Measurements from ENCODE around the gene SETD4. TPM values are rescaled to one million over a fixed set of nuclear protein-coding genes. Genes with fewer than 3 reads are reported as not detected.

Gene SETD4
- total RNA-seq, 2 experiments from 2014 or later = 15.0 to 15.9 TPM

DNA sequence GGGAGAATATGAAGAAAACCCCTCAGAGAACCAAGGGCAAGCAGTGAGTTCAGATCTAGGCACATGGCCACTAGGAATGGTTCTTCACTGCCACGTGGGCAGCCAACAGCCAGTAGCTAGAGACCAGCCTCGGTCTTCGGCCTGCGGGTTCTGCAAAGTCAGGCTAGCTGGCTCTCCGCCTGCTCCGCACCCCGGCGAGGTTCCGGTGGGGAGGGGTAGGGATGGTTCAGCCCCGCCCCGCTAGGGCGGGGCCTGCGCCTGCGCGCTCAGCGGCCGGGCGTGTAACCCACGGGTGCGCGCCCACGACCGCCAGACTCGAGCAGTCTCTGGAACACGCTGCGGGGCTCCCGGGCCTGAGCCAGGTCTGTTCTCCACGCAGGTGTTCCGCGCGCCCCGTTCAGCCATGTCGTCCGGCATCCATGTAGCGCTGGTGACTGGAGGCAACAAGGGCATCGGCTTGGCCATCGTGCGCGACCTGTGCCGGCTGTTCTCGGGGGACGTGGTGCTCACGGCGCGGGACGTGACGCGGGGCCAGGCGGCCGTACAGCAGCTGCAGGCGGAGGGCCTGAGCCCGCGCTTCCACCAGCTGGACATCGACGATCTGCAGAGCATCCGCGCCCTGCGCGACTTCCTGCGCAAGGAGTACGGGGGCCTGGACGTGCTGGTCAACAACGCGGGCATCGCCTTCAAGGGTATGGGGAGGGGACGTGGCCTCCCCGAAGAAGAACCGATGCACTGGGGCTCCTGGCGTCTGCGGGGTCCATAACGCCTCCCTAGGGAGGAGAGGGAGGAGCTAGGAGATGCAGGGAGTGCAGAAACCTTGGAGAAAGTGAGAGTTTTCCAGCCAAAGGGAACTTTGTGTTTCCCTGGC is 9.6 kb upstream of the SETD4 start, which contains the start of gene CBR1:
CBR1 (plus strand) TSS at position 312 of the 871 bp plus-strand sequence; CDS start at position 404, 92 bp downstream.
- Mint-ChIP-seq H3K27me3 (no peaks in the 10 kb centered on the region), H3K9me3 (peaks cover 13% of the 10 kb centered on the region), H3K4me1 (peaks cover 41% of the 10 kb centered on the region), H3K4me3 (peak within 1 kb of the TSS; percentile 85), H3K27ac (peak within 1 kb of the TSS; percentile 81), H3K36me3 (peaks cover 31% of the 10 kb centered on the region)
- DNase-seq = peak; percentile 89

DNA sequence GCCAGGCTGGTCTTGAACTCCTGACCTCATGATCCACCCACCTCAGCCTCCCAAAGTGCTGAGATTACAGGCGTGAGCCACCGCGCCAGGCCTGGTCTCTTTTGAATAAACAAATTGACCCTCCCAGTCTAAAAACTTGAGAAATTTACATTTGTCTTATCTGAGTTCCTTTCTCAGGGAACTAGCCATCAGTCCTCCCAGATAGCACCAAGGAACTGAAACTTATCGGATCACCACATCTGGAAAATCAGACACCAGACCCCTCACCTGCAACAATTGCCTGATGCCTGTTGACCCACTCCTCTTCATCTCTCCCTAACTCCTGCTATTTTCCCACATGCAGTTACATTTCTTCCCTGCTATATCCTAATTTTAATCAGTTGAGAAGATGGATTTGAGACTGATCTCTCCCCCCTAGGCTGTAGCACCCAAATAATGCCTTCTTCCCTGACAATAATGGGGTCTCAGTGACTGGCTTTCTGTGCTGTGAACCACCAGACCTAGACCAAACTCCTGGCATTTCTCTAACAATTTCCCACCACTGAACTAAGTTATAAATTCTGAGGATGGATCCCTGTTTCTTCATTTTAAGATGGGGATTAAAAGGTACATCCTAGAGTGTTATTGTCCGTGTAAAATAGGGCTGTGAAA is 8.5 kb upstream of the SETD4 start:
- Mint-ChIP-seq H3K4me3 (no peak overlapping the region), H3K36me3 (peaks cover 31% of the 10 kb centered on the region), H3K9me3 (peaks cover 13% of the 10 kb centered on the region), H3K27ac (no peak overlapping the region), H3K27me3 (no peaks in the 10 kb centered on the region), H3K4me1 (peaks cover 41% of the 10 kb centered on the region)
- no peak for DNase-seq

- H3K4me1 Mint-ChIP-seq = peaks cover 20% of the 10 kb centered on the region
- H3K9me3 Mint-ChIP-seq = peaks cover 13% of the 10 kb centered on the region
- peak overlapping the region; percentile 38 for H3K27ac Mint-ChIP-seq
- H3K36me3 Mint-ChIP-seq = peaks cover 13% of the 10 kb centered on the region
- no peaks in the 10 kb centered on the region for H3K27me3 Mint-ChIP-seq
- H3K4me3 Mint-ChIP-seq = no peak overlapping the region
- DNase-seq = peak; percentile 30
Observed at GRCh38 chr21:36065497-36066036, 5.2 kb upstream of the SETD4 start.

DNA sequence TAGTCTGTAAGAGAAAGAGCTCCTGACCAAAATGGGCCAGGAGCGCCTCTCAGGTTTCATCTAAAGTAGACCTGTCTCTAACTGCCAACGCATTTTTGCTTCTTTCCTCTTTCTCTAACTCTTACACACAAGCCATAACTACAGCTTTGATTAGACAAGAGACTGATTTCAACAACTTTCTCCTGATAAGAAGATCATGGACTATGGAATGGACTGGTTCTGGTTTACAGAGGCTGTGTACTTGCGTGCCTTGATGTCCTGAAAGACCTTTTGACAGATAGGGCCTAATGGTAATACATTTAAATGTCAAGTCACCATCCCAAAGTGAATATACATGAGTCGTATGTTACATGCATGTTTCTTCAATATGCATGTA is 3.7 kb upstream of the SETD4 start:
- no peak overlapping the region for H3K27ac Mint-ChIP-seq
- no peak for DNase-seq
- H3K4me3 Mint-ChIP-seq = no peak overlapping the region
- peaks cover 8% of the 10 kb centered on the region for H3K9me3 Mint-ChIP-seq
- peaks cover 13% of the 10 kb centered on the region for H3K4me1 Mint-ChIP-seq
- H3K36me3 Mint-ChIP-seq = peaks cover 9% of the 10 kb centered on the region
- peaks cover 3% of the 10 kb centered on the region for H3K27me3 Mint-ChIP-seq

GRCh38 chr21:36063375-36064084 is 3.2 kb upstream of the SETD4 start:
- peaks cover 7% of the 10 kb centered on the region for H3K36me3 Mint-ChIP-seq
- peaks cover 4% of the 10 kb centered on the region for H3K9me3 Mint-ChIP-seq
- H3K27me3 Mint-ChIP-seq = peaks cover 3% of the 10 kb centered on the region
- no peak for DNase-seq
- peaks cover 18% of the 10 kb centered on the region for H3K4me1 Mint-ChIP-seq
- H3K27ac Mint-ChIP-seq = no peak overlapping the region
- no peak overlapping the region for H3K4me3 Mint-ChIP-seq

DNA sequence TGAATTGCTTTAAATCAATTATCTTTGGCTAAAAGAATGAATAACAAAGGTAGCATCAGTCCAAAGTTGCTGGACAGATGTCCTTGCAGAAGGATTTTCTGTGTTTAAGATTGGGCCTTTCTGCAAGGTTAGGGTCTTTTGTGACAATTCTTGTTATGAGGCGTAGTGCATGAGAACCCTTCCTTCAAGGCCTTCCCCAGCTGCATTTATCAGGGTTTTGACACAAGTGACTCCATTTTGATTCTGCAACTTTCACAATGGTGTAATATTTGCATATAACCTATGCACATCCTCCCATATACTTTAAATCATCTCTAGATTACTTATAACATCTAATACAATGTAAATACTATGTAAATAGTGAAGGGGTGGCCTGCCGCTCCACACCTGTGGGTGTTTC is 1.1 kb upstream of the SETD4 start:
- DNase-seq = no peak
- peaks cover 3% of the 10 kb centered on the region for H3K27me3 Mint-ChIP-seq
- no peaks in the 10 kb centered on the region for H3K9me3 Mint-ChIP-seq
- H3K4me3 Mint-ChIP-seq = no peak overlapping the region
- H3K36me3 Mint-ChIP-seq = peaks cover 23% of the 10 kb centered on the region
- H3K27ac Mint-ChIP-seq = no peak overlapping the region
- peaks cover 32% of the 10 kb centered on the region for H3K4me1 Mint-ChIP-seq

DNA sequence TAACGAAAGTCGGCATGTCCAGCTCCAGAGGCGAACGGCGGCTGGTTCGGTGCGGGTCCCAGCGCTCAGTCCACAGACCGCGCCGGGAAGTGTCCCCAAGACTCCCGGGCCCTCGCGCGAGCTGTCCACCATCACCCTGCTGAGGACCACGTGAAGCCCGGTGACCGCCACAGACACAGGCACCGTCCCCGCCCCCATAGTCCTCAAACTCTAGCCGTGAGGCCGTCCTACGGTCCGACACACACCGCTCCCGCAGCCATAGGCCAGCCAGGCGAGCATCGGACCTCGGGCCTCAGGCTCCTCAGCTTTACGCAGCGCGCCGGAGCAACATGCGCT is 535 bp downstream of the SETD4 start:
- DNase-seq = peak; percentile 30
- H3K27me3 Mint-ChIP-seq = peaks cover 3% of the 10 kb centered on the region
- peak overlapping the region; percentile 93 for H3K27ac Mint-ChIP-seq
- peak overlapping the region; percentile 89 for H3K4me3 Mint-ChIP-seq
- H3K4me1 Mint-ChIP-seq = peaks cover 28% of the 10 kb centered on the region
- H3K9me3 Mint-ChIP-seq = no peaks in the 10 kb centered on the region
- H3K36me3 Mint-ChIP-seq = peaks cover 33% of the 10 kb centered on the region

DNA sequence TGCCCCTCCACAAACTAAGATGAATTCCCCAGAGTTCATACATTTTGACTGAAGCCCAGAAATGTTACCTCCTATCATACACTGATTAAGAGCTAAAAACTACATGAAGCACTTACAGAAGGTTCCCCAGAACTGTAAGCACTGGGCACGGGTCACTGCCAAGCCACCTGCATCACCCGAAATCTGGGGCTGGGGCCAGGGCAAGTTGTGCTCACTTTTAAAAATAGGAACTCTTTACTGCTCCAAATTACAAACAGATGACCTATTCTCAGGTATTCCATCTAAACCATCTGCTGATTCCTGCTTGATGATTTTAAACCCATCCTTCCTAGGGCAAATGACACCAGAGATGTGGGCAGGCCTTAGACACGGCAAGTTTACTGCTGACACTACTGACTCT is 4.8 kb downstream of the SETD4 start:
- Mint-ChIP-seq H3K36me3 (peaks cover 47% of the 10 kb centered on the region), H3K27ac (no peak overlapping the region)

GRCh38 chr21:36053715-36054062 is 6.6 kb downstream of the SETD4 start:
- no peak overlapping the region for H3K4me3 Mint-ChIP-seq
- no peaks in the 10 kb centered on the region for H3K9me3 Mint-ChIP-seq
- peak overlapping the region; percentile 25 for H3K27ac Mint-ChIP-seq
- peaks cover 56% of the 10 kb centered on the region for H3K36me3 Mint-ChIP-seq
- no peak for DNase-seq
- H3K4me1 Mint-ChIP-seq = peaks cover 34% of the 10 kb centered on the region
- no peaks in the 10 kb centered on the region for H3K27me3 Mint-ChIP-seq

More for the DNA sequence above, 4.8 kb downstream of the SETD4 start:
- Mint-ChIP-seq H3K9me3 (no peaks in the 10 kb centered on the region), H3K4me1 (peaks cover 37% of the 10 kb centered on the region), H3K4me3 (no peak overlapping the region), H3K27me3 (peaks cover 3% of the 10 kb centered on the region)
- no peak for DNase-seq

DNA sequence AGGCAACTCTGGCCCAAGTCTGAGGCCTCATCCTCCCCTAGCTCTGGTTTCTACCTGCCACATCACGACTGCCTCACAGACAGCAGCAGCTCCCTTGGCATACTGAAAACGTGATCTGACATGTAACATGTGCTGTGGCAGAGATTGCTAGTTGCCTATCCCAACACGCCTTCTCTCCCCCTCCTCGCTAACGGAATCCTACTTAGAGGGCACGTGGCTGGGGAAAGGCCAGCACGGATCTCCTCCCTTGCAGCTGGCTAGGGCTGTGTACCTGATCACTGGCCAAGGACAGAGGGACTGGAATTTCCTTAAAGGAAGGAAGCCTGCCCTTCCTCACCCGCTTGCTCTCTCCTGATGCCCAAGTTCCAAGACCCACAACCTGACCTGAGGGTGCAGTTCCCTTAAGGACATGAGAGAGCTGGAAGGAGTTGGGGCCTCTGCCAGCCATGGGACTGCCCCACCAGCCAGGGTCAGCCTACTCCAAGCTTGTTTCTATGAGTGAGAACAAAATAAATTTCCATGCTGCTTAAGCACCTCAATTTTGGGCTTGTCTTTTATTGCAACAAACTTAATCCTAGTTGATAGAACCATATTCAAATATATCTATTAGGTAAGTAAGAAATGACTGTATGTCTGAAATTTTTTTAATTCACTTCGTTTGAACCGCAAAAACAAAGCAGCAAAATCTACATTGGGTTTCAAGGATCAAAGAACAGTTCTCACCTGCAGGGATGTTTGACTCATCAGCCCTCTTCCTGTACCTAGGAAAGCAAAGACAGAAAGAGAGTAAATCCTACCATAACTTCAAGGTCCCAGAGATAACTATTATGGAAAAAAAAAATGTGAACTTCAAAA is 7.2 kb downstream of the SETD4 start:
- Mint-ChIP-seq H3K9me3 (no peaks in the 10 kb centered on the region), H3K27ac (peak overlapping the region; percentile 25), H3K4me3 (no peak overlapping the region), H3K27me3 (no peaks in the 10 kb centered on the region), H3K4me1 (peaks cover 31% of the 10 kb centered on the region), H3K36me3 (peaks cover 54% of the 10 kb centered on the region)
- DNase-seq = no peak

DNA sequence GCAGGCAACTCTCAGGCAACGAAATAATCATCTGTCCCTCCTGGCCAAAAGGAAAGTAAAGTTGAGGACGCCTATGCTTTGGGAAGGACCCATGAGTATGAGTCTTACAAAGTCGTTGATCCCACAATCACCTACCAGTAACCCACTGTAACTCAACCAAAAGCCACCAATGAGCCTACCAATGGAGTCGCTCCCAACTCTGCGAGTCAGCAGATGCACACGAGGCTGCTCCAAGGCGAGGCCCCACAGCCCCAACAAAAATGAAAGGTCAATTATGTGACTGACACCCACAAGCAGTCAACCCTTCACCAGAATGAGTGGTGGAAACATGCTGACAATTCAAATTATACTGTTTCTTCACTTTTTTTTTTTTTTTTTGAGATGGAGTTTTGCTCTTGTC is 12.0 kb downstream of the SETD4 start:
- H3K27ac Mint-ChIP-seq = no peak overlapping the region
- no peaks in the 10 kb centered on the region for H3K9me3 Mint-ChIP-seq
- peaks cover 40% of the 10 kb centered on the region for H3K36me3 Mint-ChIP-seq
- no peaks in the 10 kb centered on the region for H3K27me3 Mint-ChIP-seq
- DNase-seq = no peak
- H3K4me3 Mint-ChIP-seq = no peak overlapping the region
- H3K4me1 Mint-ChIP-seq = peaks cover 5% of the 10 kb centered on the region

DNA sequence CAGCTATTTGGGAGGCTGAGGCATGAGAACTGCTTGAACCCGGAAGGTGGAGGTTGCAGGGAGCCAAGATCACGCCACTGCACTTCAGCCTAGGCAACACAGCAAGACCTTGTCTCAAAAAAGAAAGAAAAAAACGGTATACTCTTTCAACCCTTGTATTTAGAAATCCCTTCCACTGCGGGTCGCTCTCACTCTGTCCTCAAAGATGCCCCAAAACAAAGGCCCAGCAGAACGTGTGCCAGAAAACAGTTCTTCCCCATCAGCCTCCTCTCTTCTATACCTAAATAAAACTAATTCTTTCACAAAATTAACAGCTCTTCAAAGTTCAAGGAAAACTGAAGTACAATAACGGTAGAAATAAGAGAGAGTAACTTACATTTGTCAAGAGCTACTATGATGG is 13.2 kb downstream of the SETD4 start:
- peaks cover 2% of the 10 kb centered on the region for H3K4me1 Mint-ChIP-seq
- peaks cover 40% of the 10 kb centered on the region for H3K36me3 Mint-ChIP-seq
- H3K27ac Mint-ChIP-seq = no peak overlapping the region
- H3K27me3 Mint-ChIP-seq = no peaks in the 10 kb centered on the region
- H3K4me3 Mint-ChIP-seq = no peak overlapping the region
- no peaks in the 10 kb centered on the region for H3K9me3 Mint-ChIP-seq
- no peak for DNase-seq

DNA sequence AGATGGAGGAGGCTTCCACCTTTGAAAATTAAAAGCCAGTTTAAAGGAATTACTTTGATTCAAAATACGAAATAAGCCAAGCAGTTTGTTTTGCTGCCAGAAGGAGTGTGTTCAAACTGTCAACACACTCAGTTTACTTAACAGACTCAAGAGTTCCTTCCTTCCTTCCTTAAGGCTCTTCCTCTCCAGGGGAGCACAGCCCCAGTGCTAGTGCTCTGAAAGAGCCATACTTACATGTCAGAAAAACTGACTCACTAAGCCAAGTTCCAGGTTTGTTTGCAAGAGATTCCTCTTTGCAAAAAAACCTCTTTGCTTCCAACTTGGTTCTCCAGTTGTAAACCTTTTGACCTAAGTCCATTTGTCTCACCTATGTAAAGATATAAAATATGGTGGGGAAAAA is 14.3 kb downstream of the SETD4 start:
- Mint-ChIP-seq H3K4me3 (no peak overlapping the region), H3K36me3 (peaks cover 36% of the 10 kb centered on the region), H3K9me3 (no peaks in the 10 kb centered on the region), H3K4me1 (peaks cover 2% of the 10 kb centered on the region), H3K27ac (no peak overlapping the region), H3K27me3 (no peaks in the 10 kb centered on the region)
- DNase-seq = no peak

DNA sequence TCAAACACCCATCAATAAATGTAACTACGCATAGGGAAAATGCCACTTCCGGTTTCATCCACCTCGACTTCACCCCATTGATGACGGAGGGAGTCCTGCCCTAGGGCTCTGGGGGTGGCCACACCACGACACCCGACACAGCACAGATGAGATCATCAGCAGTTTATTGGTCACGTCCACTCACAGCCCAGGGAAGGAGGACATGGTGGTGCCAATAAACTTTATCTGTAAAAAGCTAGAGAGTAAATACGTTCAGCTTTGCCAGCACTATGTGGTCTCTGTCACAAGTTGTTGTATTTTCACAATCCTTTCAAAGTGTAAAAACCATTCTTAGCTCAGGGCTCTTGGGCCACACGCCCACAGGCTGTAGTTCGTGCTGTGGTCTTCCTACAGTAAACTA is 16.3 kb downstream of the SETD4 start:
- Mint-ChIP-seq H3K4me1 (no peaks in the 10 kb centered on the region), H3K27ac (no peak overlapping the region), H3K4me3 (no peak overlapping the region), H3K27me3 (no peaks in the 10 kb centered on the region), H3K36me3 (peaks cover 20% of the 10 kb centered on the region), H3K9me3 (no peaks in the 10 kb centered on the region)
- DNase-seq = no peak

All from activated naive CD8-positive, alpha-beta T cell treated with anti-CD3 and anti-CD28 coated beads for 36 hours (primary cell).